Measurements from ENCODE around the gene GRIK2.

The GRIK2 gene

DNA sequence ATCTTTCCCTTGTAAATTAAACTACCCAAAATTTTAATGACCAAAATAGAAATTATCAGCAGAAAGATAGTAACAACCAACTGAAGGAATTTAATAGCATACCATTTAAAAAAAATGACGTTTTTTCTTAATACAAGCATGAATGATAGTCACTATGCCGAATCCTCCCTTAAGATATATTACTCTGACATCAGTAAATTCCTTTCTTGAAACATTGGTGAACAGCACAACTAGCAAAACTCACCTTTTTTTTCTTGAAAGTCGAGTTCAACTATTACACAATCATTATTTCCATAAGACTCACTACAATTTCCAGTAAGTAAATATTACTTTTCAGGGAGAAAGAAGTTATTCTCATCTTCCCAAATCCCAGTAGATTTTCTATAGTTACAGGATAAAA is 433.2 kb downstream of the GRIK2 start:
- Histone ChIP-seq H3K9me3 (ENCODE audit: low read length) (peaks cover 3% of the 10 kb centered on the region), H3K4me3 (ENCODE audit: low read length) (no peak overlapping the region), H2AFZ (ENCODE audit: low read depth, low read length) (no peak overlapping the region), H3K27me3 (ENCODE audit: insufficient read depth, low read length) (no peaks in the 10 kb centered on the region), H3K36me3 (ENCODE audit: insufficient read depth, low read length) (no peaks in the 10 kb centered on the region), H3K4me1 (ENCODE audit: insufficient read depth, low read length) (peaks cover 4% of the 10 kb centered on the region)

DNA sequence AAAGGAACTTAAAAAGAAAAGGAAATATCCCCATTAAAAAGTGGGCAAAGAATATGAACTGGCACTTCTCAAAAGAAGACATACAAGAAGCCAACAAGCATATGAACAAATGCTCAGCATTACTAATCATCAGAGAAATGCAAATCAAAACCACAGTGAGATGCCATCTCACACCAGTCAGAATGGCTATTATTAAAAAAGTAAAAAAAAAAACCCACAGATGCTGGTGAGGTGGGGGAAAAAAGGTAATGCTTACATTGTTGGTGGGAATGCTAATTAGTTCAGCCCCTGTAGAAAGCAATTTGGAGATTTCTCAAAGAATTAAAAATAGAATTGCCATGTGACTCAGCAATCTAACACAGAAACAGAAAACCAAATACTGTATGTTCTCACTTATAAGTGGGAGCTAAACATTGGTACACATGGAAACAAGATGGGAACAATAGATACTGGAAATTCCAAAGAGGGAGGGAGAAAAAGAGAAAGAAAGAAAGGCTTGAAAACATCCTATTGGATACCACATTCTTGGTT is 437.1 kb downstream of the GRIK2 start:
- H2AFZ ChIP-seq (ENCODE audit: low read depth, low read length), result no peak overlapping the region
- peaks cover 4% of the 10 kb centered on the region for H3K4me1 ChIP-seq (ENCODE audit: insufficient read depth, low read length)
- no peaks in the 10 kb centered on the region for H3K36me3 ChIP-seq (ENCODE audit: insufficient read depth, low read length)
- peaks cover 3% of the 10 kb centered on the region for H3K9me3 ChIP-seq (ENCODE audit: low read length)
- no peaks in the 10 kb centered on the region for H3K27me3 ChIP-seq (ENCODE audit: insufficient read depth, low read length)
- no peak overlapping the region for H3K4me3 ChIP-seq (ENCODE audit: low read length)

GRCh38 chr6:101832371-101832770 is 438.9 kb downstream of the GRIK2 start:
- H3K4me1 ChIP-seq (ENCODE audit: insufficient read depth, low read length), result peaks cover 4% of the 10 kb centered on the region
- H3K4me3 ChIP-seq (ENCODE audit: low read length), result no peak overlapping the region
- no peak overlapping the region for H2AFZ ChIP-seq (ENCODE audit: low read depth, low read length)
- H3K27me3 ChIP-seq (ENCODE audit: insufficient read depth, low read length), result no peaks in the 10 kb centered on the region
- H3K36me3 ChIP-seq (ENCODE audit: insufficient read depth, low read length), result no peaks in the 10 kb centered on the region
- H3K9me3 ChIP-seq (ENCODE audit: low read length), result peaks cover 3% of the 10 kb centered on the region

DNA sequence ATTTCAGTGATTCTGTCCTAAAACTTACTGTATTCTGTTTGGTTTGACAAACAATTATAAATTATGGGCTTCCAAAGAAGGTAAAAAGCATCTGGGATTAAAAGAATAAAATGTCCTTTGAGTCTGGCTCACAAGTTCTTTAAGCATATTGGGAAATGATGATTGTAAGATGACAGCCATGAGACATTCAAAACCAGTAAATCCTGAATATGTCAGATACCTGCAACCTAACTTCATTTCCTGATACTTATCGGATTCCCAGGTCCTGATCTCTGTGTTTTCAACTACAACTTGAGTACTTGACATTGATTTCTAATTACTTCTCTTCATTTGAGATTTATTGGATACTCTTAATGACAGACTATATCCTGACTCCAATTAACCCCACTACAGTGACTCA is 446.6 kb downstream of the GRIK2 start:
- no peak overlapping the region for H2AFZ ChIP-seq (ENCODE audit: low read depth, low read length)
- H3K9me3 ChIP-seq (ENCODE audit: low read length), result no peaks in the 10 kb centered on the region
- no peaks in the 10 kb centered on the region for H3K27me3 ChIP-seq (ENCODE audit: insufficient read depth, low read length)
- H3K4me1 ChIP-seq (ENCODE audit: insufficient read depth, low read length), result no peaks in the 10 kb centered on the region
- no peak overlapping the region for H3K4me3 ChIP-seq (ENCODE audit: low read length)
- H3K36me3 ChIP-seq (ENCODE audit: insufficient read depth, low read length), result no peaks in the 10 kb centered on the region

DNA sequence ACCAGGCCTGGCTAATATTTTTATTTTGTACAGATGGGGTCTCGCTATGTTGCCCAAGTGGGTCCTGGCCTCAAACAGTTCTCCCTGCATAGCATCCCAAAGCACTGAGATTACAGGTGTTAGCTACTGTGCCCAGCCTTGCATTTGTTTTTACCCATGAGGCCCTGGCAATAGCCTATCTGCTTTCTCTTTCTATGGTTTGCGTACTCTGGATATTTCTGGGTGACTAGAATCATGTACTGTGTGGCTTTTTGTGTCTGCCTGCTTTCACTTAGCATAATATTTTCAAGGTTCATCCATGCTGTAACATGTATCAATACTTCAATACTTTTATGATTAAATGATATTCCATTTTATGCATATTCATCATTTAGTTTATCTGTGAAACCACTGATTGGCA is 451.7 kb downstream of the GRIK2 start:
- Histone ChIP-seq H3K4me1 (ENCODE audit: insufficient read depth, low read length) (no peaks in the 10 kb centered on the region), H3K27me3 (ENCODE audit: insufficient read depth, low read length) (no peaks in the 10 kb centered on the region), H2AFZ (ENCODE audit: low read depth, low read length) (no peak overlapping the region), H3K4me3 (ENCODE audit: low read length) (no peak overlapping the region), H3K36me3 (ENCODE audit: insufficient read depth, low read length) (no peaks in the 10 kb centered on the region), H3K9me3 (ENCODE audit: low read length) (no peaks in the 10 kb centered on the region)

DNA sequence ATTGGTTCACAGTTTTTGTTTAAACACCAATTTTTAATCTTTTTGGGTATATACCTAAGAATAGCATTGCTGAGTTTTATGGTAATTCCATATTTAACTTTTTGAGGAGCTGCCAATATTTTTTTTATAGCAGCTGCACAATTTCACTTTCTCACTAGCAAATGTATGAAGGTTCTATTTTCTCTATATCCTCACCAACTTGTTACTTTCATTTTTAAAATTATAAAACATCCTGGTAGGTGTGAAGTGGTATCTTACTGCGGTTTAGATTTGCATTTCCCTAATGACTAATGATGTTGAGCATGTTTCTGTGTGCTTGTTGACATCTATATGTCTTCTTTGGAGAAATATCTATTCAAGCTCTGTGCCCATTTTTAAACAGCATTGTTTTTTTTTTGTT is 452.1 kb downstream of the GRIK2 start:
- Histone ChIP-seq H3K9me3 (ENCODE audit: low read length) (no peaks in the 10 kb centered on the region), H3K36me3 (ENCODE audit: insufficient read depth, low read length) (no peaks in the 10 kb centered on the region), H3K4me3 (ENCODE audit: low read length) (no peak overlapping the region), H3K4me1 (ENCODE audit: insufficient read depth, low read length) (no peaks in the 10 kb centered on the region), H2AFZ (ENCODE audit: low read depth, low read length) (no peak overlapping the region), H3K27me3 (ENCODE audit: insufficient read depth, low read length) (no peaks in the 10 kb centered on the region)

DNA sequence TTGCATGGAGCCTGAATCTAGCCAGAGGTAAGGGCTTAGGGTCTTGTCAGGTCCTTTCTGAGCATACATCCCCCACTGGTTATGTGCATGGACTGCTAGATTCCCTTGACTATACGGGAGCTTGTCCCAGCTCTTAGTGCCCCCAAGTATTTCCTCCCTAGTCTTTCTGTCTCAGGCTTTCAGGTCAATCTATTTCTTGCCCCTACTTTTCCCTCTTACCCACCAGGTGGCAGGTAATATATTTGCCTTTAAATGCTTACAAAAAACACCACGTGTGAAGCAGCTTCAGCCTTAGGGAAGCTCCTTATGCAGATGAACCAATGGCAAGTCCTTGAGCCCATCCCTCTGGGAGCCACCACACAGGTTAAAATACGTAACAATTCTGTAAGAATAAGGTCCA is 454.2 kb downstream of the GRIK2 start:
- H3K36me3 ChIP-seq (ENCODE audit: insufficient read depth, low read length), result no peaks in the 10 kb centered on the region
- no peaks in the 10 kb centered on the region for H3K4me1 ChIP-seq (ENCODE audit: insufficient read depth, low read length)
- no peak overlapping the region for H3K4me3 ChIP-seq (ENCODE audit: low read length)
- H3K9me3 ChIP-seq (ENCODE audit: low read length), result no peaks in the 10 kb centered on the region
- no peak overlapping the region for H2AFZ ChIP-seq (ENCODE audit: low read depth, low read length)
- no peaks in the 10 kb centered on the region for H3K27me3 ChIP-seq (ENCODE audit: insufficient read depth, low read length)

DNA sequence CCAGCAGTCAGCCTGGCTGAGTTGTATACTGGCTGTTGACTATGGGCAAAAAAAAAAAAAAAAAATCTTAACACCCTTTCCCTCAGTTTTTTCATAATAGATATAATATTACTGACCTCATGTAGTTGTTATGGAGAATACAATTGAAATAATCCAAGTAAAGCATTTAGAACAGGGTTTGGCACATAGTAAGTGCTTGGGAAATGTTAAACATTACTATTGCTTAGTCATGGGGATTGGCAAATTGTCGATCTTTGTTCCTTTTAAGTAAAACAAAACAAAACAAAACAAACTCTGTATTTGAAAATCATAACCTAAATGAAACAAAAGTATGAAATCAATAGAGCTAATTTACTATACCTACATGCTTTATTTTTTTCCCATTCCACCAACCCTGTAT is 458.4 kb downstream of the GRIK2 start:
- Histone ChIP-seq H3K36me3 (ENCODE audit: insufficient read depth, low read length) (no peaks in the 10 kb centered on the region), H3K27me3 (ENCODE audit: insufficient read depth, low read length) (no peaks in the 10 kb centered on the region)

GRCh38 chr6:101853231-101854085 is 459.9 kb downstream of the GRIK2 start:
- Histone ChIP-seq H2AFZ (ENCODE audit: low read depth, low read length) (no peak overlapping the region), H3K27me3 (ENCODE audit: insufficient read depth, low read length) (no peaks in the 10 kb centered on the region), H3K4me1 (ENCODE audit: insufficient read depth, low read length) (no peaks in the 10 kb centered on the region), H3K36me3 (ENCODE audit: insufficient read depth, low read length) (no peaks in the 10 kb centered on the region), H3K9me3 (ENCODE audit: low read length) (no peaks in the 10 kb centered on the region), H3K4me3 (ENCODE audit: low read length) (no peak overlapping the region)

More for the DNA sequence above, 458.4 kb downstream of the GRIK2 start:
- Histone ChIP-seq H3K4me3 (ENCODE audit: low read length) (no peak overlapping the region), H2AFZ (ENCODE audit: low read depth, low read length) (no peak overlapping the region), H3K9me3 (ENCODE audit: low read length) (no peaks in the 10 kb centered on the region), H3K4me1 (ENCODE audit: insufficient read depth, low read length) (no peaks in the 10 kb centered on the region)

- no peak overlapping the region for H3K4me3 ChIP-seq (ENCODE audit: low read length)
- no peak overlapping the region for H2AFZ ChIP-seq (ENCODE audit: low read depth, low read length)
- H3K36me3 ChIP-seq (ENCODE audit: insufficient read depth, low read length), result no peaks in the 10 kb centered on the region
These were observed 482.9 kb downstream of the GRIK2 start for GRCh38 chr6:101876431-101876830.

GRCh38 chr6:101878554-101879276 is 485.2 kb downstream of the GRIK2 start:
- no peaks in the 10 kb centered on the region for H3K36me3 ChIP-seq (ENCODE audit: insufficient read depth, low read length)
- peaks cover 14% of the 10 kb centered on the region for H3K4me1 ChIP-seq (ENCODE audit: insufficient read depth, low read length)
- H3K27me3 ChIP-seq (ENCODE audit: insufficient read depth, low read length), result no peaks in the 10 kb centered on the region
- no peak overlapping the region for H3K4me3 ChIP-seq (ENCODE audit: low read length)
- peak overlapping the region; percentile 36 for H2AFZ ChIP-seq (ENCODE audit: low read depth, low read length)
- no peaks in the 10 kb centered on the region for H3K9me3 ChIP-seq (ENCODE audit: low read length)

More at GRCh38 chr6:101876431-101876830, 482.9 kb downstream of the GRIK2 start:
- Histone ChIP-seq H3K4me1 (ENCODE audit: insufficient read depth, low read length) (peaks cover 11% of the 10 kb centered on the region), H3K27me3 (ENCODE audit: insufficient read depth, low read length) (no peaks in the 10 kb centered on the region), H3K9me3 (ENCODE audit: low read length) (no peaks in the 10 kb centered on the region)

DNA sequence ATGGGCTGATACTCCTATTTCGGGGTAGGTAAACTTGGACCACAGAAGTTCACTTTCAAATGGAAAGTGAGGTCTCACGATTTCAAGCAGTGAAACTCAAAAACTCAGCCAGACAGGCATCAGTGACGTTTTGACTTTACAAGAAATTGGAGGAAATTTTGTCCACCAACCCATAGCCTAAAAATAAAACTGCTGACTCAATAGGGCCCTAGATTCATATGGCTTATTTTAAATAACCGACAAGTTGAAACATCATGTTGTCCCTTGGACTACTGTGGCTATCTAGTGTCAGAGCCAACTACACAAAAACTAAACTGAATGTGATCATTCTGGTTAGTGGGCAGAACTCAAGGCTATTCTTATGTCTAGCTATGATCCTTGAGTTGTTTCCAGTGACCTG is 486.3 kb downstream of the GRIK2 start:
- H3K27me3 ChIP-seq (ENCODE audit: insufficient read depth, low read length), result no peaks in the 10 kb centered on the region
- no peak overlapping the region for H3K4me3 ChIP-seq (ENCODE audit: low read length)
- H3K36me3 ChIP-seq (ENCODE audit: insufficient read depth, low read length), result no peaks in the 10 kb centered on the region
- no peak overlapping the region for H2AFZ ChIP-seq (ENCODE audit: low read depth, low read length)
- H3K9me3 ChIP-seq (ENCODE audit: low read length), result no peaks in the 10 kb centered on the region
- H3K4me1 ChIP-seq (ENCODE audit: insufficient read depth, low read length), result peaks cover 16% of the 10 kb centered on the region

DNA sequence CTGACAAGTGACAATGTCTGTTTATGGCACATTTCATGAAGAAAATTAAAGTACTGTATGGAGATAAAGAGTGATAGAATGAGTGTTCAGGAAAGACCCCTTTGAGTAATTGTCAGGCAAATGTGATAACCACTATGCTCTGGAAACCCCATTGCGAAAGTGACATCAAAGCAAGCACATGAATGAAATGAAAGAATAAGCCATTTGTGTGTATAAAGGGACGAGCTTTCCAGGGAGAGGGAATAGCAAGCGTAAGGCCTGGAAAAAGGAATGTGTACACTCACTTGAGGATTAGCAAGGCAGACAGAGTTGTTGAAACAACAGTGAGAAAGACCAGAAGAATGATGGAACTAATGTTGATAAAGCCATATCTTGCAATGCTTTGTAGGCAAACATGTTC is 490.0 kb downstream of the GRIK2 start:
- Histone ChIP-seq H3K9me3 (ENCODE audit: low read length) (no peaks in the 10 kb centered on the region), H3K4me1 (ENCODE audit: insufficient read depth, low read length) (peaks cover 5% of the 10 kb centered on the region), H3K27me3 (ENCODE audit: insufficient read depth, low read length) (no peaks in the 10 kb centered on the region), H3K4me3 (ENCODE audit: low read length) (no peak overlapping the region), H3K36me3 (ENCODE audit: insufficient read depth, low read length) (no peaks in the 10 kb centered on the region), H2AFZ (ENCODE audit: low read depth, low read length) (no peak overlapping the region)
